Fibroblast of skin of left quadriceps (primary cell): ENCODE results near the gene MTFR1L.

ENCODE experiments used
- DNase-seq, 2 experiments: peaks; one replicate each; pipeline ENCODE4 v3.0.0-alpha.2; 2013; ENCODE audit warnings: low read depth in 2 of 2

The MTFR1L gene

GRCh38 chr1:25878690-25879089 is 58.9 kb downstream of the MTFR1L start:
- DNase-seq = no peak

GRCh38 chr1:25879675-25880074 is 59.9 kb downstream of the MTFR1L start:
- DNase-seq = no peak

GRCh38 chr1:25880518-25880917 is 60.8 kb downstream of the MTFR1L start:
- no peak for DNase-seq

- DNase-seq = no peak
Measured at GRCh38 chr1:25881266-25881665, 61.5 kb downstream of the MTFR1L start.
